Fibroblast of peridontal ligament (primary cell): ENCODE measurements around the gene EBF4.

Experiments used
- DNase-seq: peaks from one replicate; pipeline ENCODE4 v3.0.0-alpha.2; 2010; ENCODE audit errors: extremely low read depth

The EBF4 gene

DNA sequence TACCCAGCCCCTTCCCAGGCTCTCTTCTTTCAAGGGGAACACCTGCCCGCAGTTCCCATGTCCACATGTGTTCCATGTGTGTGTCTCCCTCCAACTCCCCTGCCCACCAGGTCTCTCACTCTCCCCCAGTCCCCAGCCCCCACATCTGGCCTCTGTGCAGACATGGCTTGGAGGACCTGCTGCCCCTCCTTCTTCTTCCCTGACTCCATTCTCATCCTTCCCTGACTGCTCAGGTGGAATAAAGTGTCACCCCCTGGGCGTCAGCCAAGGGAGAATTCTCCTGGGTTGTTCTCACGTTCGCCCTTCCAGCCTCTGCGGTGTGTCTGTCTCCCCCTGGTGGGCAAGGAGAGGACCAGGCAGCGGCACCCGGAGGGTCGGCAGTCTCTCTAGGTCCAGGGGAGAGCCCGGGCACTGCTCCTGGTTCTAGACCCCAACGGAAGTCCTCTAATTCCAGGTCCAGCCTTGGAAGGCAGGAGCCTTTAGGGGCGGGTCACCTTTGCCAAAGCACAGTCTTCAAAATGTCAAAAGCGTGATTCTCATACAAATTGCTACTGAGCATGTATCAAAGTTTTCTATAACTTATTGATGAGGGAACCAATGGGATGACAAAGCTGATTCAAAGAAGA, 50.5 kb downstream of the EBF4 start:
- DNase-seq = peak; percentile 18

- DNase-seq = no peak
These were observed 52.7 kb downstream of the EBF4 start for GRCh38 chr20:2745060-2745910.

DNA sequence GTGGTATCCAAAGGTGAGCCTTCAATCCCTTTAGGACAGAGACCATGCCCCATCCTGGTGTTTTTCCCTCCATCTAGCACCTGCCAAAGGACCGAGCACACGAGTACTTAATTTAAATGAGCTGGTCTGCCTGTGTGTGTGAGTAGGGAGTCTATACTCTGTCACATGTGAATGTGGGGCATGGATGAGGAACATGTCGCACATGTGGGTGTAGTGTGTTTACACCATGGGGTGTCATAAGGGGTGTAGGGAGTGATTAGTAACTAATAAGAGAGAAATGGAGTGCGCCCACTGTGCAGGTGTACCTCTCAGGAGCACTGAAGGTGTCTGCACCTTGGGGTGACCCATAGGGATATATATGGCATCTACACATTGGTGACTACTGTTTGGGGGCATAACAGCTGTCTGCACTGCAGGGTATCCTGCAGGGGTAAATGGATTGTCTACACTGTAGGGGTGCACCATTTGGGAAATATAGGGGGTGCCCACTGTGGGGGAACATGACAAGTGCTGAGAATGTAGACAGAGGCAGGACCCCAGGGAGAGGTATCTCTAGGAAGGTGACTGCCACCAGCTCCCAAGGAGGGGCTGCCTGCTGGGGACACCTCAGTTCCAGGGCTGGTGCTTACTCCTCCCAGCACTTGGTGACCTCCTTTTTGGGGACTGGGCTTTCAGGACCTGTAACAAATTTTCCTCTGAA, 53.5 kb downstream of the EBF4 start:
- DNase-seq = no peak

DNA sequence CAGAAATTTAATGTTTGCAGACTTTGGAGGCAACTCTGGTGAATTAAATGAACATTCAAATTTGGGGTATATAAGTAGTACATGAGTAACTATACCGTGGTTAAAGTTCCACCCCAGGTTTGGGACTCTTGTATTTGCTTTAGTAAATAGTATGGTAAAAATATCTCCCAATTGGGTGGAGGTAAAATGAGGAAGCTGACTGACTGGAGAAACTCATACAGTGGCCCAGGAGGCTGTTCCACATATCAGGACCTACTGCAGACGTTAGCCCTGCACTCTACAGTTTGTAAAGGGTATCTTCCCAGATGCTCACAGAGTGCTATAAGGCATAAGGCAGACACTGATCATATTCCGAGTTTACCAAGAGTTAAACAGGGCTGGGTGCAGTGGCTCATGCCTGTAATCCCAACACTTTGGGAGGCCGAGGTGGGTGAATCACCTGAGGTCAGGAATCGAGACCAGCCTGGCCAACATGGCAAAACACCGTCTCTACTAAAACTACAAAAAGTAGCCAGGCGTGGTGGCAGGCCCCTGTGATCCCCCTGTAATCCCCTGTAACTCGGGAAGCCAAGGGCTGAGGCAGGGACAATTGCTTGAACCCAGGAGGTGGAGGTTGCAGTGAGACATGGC, 54.2 kb downstream of the EBF4 start:
- DNase-seq = no peak

DNA sequence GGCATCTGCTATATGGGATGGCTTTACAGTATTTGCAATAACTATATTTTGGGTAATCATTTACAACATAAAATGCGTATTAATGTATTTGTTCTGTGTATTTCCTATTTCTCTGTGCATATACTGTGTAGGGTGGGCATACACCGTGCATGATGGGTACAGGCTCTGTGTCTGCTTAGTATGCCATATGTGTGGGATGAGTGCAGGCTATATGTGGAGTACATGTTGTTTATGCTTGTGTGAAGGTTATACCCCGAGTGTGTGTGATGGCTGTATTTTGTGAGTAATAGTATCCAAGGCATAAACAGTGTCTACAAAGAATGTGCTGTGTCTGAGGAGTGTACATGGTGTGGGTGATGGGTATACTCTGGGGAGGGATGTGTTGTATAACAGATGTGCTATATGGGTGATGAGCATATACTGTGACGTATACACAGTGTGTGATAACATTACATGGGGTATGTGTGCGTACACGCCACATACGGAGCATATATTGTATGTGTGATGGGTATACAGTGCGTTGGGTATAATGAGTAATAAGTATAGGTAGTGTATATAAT, 55.2 kb downstream of the EBF4 start:
- no peak for DNase-seq

DNA sequence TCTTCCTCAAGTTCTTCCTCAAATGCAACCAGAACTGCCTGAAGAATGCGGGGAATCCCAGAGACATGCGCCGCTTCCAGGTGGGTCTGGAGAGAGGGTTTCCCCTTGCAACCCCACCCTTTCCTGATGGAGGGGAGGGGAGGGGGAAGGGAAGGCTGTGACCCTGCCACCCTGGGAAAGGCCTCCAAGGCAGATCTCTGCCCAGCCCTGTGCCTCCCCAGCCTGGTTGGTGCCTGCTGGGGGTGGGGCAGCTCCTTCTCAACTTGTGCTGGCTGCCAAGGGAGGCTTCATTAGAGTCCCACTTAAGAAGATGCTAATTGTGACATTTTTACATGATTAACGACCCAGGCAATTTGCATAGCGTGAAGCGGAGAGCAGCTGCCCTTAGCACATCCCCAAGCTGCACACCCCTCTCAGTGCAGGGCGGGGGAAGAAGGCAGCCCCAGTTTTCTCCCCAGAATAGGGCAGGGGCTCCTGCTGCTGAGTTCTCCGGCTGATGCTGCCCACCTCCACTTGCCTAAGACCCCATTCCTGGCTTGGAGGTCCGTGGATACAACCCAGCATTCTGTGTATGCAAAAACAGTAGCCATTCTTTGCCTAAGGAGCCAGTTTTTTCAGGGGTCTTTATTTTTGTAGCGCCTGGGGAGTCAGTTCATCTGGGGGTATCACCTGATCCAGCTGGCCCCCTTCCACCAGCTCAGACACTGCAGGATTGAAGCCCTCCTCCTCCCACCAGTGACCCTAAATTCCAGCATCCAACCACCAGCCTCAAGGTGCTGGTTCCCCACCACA, 56.2 kb downstream of the EBF4 start:
- DNase-seq = no peak

DNA sequence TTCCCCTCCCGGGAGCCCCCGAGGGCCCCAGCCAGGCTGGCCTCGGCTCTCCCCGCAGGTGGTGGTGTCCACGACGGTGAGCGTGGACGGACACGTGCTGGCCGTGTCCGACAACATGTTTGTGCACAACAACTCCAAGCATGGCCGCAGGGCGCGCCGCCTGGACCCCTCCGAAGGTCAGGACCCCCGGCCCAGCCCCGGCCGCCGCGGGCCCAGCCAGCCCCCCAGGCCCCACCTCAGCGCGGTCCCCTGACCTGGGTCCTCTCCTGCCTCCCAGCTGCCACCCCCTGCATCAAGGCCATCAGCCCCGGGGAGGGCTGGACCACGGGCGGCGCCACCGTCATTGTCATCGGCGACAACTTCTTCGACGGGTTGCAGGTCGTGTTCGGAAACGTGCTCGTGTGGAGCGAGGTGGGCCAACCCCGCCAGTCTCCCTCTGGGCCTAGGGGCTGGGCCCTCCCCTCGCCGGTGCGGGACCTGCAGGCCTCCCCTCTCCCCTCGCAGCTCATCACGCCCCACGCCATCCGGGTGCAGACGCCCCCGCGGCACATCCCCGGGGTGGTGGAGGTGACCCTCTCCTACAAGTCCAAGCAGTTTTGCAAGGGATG, 56.9 kb downstream of the EBF4 start:
- DNase-seq = no peak

- no peak for DNase-seq
These were observed 57.4 kb downstream of the EBF4 start for GRCh38 chr20:2749951-2750490.

- peak; percentile 22 for DNase-seq
These were observed 58.1 kb downstream of the EBF4 start for GRCh38 chr20:2750491-2751251.

DNA sequence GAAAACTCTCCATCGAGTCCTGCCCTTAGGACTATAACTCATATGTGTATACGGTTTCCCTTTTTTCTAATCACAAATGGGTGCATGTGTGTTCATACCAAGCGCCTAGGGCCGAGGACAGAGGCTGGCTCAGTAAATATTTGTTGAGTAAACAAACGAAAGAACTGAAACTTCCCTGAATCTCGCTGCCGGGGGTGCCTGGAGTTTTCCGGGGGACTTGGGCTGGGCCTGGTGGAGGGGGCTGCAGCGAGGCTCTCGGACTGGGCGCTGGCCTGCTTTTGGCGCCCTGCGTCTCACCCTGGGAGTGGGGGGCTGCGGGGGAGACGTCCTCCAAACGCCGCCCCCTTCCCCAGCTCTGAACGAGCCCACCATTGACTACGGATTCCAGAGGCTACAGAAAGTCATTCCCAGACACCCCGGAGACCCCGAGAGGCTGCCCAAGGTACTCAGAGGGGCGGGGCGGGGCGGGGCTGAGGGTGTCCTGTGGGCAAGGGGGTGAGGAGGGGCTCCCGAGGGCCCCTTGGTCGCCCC, 58.8 kb downstream of the EBF4 start:
- DNase-seq = no peak

DNA sequence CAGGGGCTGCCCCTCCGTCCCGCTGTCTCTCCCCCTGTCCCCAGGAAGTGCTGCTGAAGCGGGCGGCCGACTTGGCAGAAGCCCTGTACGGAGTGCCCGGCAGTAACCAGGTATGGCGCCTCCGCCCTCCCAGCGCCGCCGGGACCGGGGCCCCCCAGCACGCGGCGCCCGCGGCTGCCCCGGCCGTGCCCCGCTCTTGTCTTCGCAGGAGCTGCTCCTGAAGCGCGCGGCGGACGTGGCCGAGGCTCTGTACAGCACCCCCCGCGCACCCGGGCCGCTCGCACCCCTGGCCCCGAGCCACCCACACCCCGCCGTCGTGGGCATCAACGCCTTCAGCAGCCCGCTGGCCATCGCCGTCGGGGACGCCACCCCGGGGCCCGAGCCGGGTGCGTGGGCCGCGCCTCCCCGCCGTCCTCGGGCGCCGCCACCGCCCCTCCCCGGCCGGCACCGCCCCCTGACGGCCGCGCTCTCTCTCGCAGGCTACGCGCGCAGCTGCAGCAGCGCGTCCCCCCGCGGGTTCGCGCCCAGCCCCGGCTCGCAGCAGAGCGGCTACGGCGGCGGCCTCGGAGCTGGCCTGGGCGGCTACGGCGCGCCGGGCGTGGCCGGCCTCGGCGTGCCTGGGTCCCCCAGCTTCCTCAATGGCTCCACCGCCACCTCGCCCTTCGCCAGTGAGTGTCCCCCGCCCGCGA, 59.4 kb downstream of the EBF4 start:
- DNase-seq = no peak

DNA sequence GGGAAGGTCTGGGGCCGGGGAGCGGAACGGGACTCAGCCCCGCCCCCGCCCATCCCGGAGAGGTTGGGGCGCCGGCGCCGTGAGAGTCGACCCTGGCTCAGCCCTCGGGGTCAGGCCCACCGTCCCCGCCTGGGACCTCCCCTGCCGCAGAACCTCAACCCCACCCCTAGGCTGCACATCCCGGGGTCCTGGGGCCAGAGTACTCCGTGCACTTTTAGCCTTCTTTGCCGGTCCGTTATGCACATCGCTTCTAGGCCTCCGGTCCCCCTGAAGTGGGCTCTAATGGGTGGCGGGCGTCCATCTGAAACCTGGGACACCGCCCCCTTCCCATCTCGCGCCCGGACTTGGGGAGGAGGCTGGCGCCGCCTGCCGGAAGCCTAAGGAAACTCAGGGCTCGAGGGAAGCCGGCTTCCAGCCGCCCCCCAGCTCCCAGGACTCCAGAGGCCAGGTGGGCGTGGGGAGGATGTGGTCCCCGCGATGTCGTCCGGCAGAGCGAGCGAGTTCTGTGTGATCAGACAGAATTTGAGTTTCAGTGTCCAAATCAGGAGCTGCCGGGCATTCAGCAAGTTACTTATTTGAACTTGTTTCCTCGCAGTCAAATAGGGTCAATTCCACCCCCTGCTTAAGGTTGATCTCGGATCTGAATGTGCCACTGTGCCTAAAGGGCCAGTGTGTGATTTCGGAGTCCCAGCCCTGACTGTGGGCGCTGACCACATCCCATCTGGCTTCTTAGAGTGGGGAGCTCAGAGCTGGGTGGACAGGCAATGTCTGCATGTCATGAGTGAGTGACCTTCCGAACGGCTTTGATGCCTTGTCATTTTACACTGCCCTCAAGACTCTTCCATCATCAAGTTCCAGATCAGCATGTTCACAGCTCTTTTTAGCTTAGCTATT, 60.2 kb downstream of the EBF4 start:
- peak; percentile 25 for DNase-seq

DNA sequence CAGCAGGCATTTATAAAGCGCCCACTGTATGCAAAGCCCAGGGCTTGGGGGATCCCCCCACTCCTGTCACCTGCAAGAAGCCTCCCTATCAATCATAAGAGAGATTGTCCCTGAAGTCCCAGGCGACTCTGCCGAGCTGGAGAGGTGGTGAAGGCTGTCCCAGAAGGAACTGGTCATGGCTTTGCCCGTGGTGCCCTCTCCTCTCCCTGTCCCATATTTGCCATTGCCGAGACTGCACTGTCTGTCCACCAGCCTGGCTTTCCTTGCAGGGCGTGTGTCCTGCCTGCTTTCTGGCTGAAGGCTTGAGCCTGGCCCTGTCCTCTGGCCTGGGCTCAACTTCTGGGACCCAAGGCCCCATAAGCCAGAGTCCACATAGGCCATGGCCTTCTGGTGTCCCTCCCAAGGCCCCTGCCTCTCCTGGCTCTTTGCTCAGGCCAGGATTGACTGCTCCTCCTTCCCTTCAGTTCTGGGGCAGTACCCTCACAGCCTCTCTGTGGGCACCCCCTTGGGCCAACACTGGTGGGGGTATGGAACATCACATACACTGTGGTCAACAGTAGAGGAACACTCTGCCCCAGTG, 61.0 kb downstream of the EBF4 start:
- DNase-seq = no peak

DNA sequence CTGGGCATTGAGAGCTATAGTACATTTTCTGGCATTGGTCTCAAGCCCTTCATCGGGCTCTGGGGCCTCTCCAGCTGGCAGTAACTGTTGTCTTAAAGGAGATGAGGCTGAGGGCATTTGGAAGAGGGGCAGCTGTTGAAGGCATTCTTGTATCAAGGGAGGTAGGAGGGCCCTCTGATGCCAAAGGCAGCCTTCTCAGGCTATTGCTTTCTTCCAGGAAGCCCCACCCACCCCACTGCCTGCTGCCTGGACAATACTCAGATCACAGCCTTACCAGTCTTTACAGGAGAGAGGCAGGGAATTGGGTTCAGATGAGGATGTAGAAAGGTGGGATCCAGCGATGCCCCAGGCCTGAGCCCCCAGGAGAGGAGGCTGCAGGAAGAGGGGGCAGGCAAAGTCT, 61.8 kb downstream of the EBF4 start:
- DNase-seq = no peak

- DNase-seq = no peak
These were observed 63.0 kb downstream of the EBF4 start for GRCh38 chr20:2755451-2756055.

GRCh38 chr20:2756056-2756611, 63.6 kb downstream of the EBF4 start:
- peak; percentile 60 for DNase-seq

GRCh38 chr20:2757001-2757400, 64.4 kb downstream of the EBF4 start:
- DNase-seq = no peak
